Body of pancreas (tissue), 4 donors: ENCODE data around the gene GOLGA3. TPM values are rescaled to one million over a fixed set of nuclear protein-coding genes. Genes with fewer than 3 reads are reported as not detected.
"Not testable (repeated sequence)": the region's sequence is repeated elsewhere in the genome, so short reads cannot be mapped to it uniquely, and the experiment has no call there.

Source experiments
- ATAC-seq: fragments of 150-250 bp; one replicate; pipeline ENCODE4 v1.9.1; 2016
- DNase-seq, 4 donors: peaks; one replicate each; pipeline ENCODE4 v3.0.0-alpha.2; 2019
- H3K27ac ChIP-seq, 4 donors: fragments of 200-600 bp; sonication (generic); 1 replicate in 3 of 4; 2 replicates in 1 of 4; pipeline versions ENCODE4 v1.5.1 to v1.6.1; 2016 to 2019; ENCODE audit warnings: mild to moderate bottlenecking in 1 of 4, mixed read lengths in 1 of 4, moderate library complexity in 1 of 4
- H3K27me3 ChIP-seq, 2 donors: fragments of 200-600 bp; sonication (generic); one replicate each; pipeline ENCODE4 v1.6.0; 2016; ENCODE audit warnings: mild to moderate bottlenecking in 1 of 2
- H3K36me3 ChIP-seq, 2 donors: fragments of 200-600 bp; sonication (generic); replicated peaks in 1 of 2; 2 replicates each; pipeline ENCODE4 v1.5.1; 2016; ENCODE audit warnings: low read depth in 2 of 2; ENCODE audit not compliant: insufficient read depth in 1 of 2
- H3K4me1 ChIP-seq: fragments of 200-600 bp; sonication (generic); one replicate; pipeline ENCODE4 v1.6.0; 2016
- H3K4me3 ChIP-seq, 2 donors: fragments of 200-600 bp; sonication (generic); 1 replicate in 1 of 2; 2 replicates in 1 of 2; pipeline ENCODE4 v1.5.1; 2016 to 2019
- H3K9me3 ChIP-seq, 3 donors: fragments of 200-600 bp; sonication (generic); 1 replicate in 2 of 3; 2 replicates in 1 of 3; pipeline ENCODE4 v1.5.1; 2016
- CTCF ChIP-seq, 7 experiments: fragments of 450-650 bp in 4 of 7; fragments of 200-600 bp in 3 of 7; sonication (generic) in 3 of 7; IDR thresholded peaks; one replicate each; pipeline ENCODE4 v1.5.1; 2016 to 2019; ENCODE audit warnings: antibody characterized with exemption in 7 of 7
- POLR2A ChIP-seq, 3 donors: fragments of 450-650 bp; IDR thresholded peaks; one replicate each; pipeline ENCODE4 v1.6.1; 2016; ENCODE audit warnings: antibody characterized with exemption in 3 of 3, mild to moderate bottlenecking in 2 of 3
- WGBS, 2 donors: methylation state at CpG; one replicate each; pipeline ENCODE4 v1.1.5; 2017; 5-methylcytosine and 5-hydroxymethylcytosine counted together
- intact Hi-C: fragments of 100-400 bp; cut with DNase I; formaldehyde crosslinking; loops from one replicate; pipeline ENCODE4 v1.15.1; 2023
- total RNA-seq, 2 donors: library from RNA; depleted of rRNA; stranded (reverse); fragments of >200 nt; gene quantifications; one replicate each; pipeline ENCODE4 v1.1.0, GENCODE V29; 2016

Gene GOLGA3
- total RNA-seq, 2 donors from 2014 or later, result 57.3 to 98.6 TPM

- Histone ChIP-seq H3K36me3 (peaks cover 0 to 18% of the 10 kb centered on the region in 2 donors), H3K27me3 (no peaks in the 10 kb centered on the region), H3K9me3 (no peaks in the 10 kb centered on the region), H3K27ac (no peak overlapping the region), H3K4me3 (no peak overlapping the region), H3K4me1 (no peaks in the 10 kb centered on the region)
- no peak for ATAC-seq
- 84 to 87% methylated on average over 14 of the region's 14 CpGs for WGBS, 2 donors
- TF ChIP-seq CTCF (IDR thresholded peaks at IDR 0.05), result no peak
- no peak for TF ChIP-seq POLR2A (IDR thresholded peaks at IDR 0.05)
- intact Hi-C loops, result no loop called here
- no peak for DNase-seq
Measured at GRCh38 chr12:132839558-132840235, 11.0 kb upstream of the GOLGA3 start.

DNA sequence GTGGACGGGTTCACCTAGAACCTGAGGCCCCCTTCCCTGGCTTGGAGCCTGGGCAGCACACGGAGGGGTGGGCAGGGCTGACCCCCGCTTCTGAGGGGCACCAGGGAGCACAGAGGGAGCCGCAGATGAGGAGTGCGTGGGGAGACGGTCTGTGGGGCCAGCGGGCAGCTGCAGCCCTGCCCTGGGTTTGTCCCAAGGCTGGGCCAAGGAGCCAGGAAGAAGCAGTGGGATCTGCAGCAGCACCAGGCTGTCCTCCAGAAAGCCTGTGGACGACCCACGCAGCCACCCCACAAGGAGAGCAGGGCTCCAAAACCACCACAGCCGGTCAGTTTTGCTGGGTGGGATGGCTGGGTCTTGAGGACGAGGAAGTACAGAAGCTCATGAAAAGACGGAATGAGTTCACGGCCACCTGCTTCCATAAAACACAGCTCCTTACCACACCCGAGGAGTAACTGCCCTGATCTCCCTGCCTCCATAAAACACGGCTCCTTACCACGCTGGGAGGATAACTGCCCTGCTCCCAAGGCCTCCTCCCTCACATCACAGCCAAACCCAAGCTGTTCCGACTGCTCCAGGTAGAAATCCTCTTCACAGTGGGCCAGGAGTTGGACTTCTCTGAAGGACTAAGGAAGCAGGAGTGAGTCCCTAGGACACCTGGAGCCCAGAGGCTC lies 9.9 kb upstream of the GOLGA3 start:
- no peak for TF ChIP-seq POLR2A (IDR thresholded peaks at IDR 0.05)
- TF ChIP-seq CTCF (IDR thresholded peaks at IDR 0.05), result no peak
- 89 to 92% methylated on average over 10 to 17 of the region's 17 CpGs for WGBS, 2 donors
- ATAC-seq (no peak), DNase-seq (no peak)
- H3K27ac ChIP-seq, result no peak overlapping the region
- no peaks in the 10 kb centered on the region for H3K27me3 ChIP-seq
- H3K9me3 ChIP-seq, result no peaks in the 10 kb centered on the region
- H3K36me3 ChIP-seq, result peaks cover 0 to 15% of the 10 kb centered on the region in 2 donors
- intact Hi-C loops, result no loop called here
- H3K4me1 ChIP-seq, result no peaks in the 10 kb centered on the region
- no peak overlapping the region for H3K4me3 ChIP-seq

DNA sequence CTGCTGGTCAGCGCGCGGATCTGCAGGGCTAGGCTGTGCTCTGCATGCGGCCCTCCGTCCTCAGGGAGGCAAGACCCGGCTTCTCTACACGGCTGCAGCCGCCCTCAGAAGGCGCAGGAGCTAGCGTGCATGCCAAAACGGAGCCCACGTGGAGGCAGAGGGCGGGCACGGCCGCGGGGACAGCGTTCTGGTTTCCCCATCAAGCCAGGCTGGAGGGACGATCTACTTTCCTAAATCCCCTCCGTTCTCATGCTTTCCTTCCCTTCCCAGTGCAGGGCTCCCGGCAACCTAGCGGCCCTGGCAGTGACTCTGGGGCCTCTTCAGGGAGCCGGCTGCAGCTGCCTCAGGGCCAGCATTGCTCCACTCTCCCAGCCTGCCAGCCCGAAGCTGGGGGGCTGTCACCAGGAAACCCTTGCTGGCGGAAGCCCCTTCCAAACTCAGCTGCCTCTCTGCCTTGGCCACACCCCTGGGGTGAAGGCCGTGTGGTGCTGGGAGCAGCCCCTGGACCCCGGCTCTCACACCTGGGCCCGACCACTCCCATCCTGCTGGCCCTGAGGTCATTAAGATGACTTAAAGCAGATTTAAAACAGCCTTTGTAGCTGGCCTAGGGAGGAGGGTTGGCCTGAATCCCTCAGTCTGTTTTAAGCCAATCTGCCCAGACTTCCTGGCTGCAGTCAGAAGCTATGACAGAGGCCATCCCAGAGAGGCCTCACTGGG lies 9.2 kb upstream of the GOLGA3 start:
- H3K27me3 ChIP-seq, result no peaks in the 10 kb centered on the region
- ATAC-seq (no peak), DNase-seq (no peak)
- H3K4me1 ChIP-seq, result no peaks in the 10 kb centered on the region
- no peaks in the 10 kb centered on the region for H3K9me3 ChIP-seq
- TF ChIP-seq CTCF (IDR thresholded peaks at IDR 0.05), result no peak
- TF ChIP-seq POLR2A (IDR thresholded peaks at IDR 0.05), result no peak
- intact Hi-C loops, result no loop called here
- WGBS, 2 donors, result 82 to 84% methylated on average over 6 to 26 of the region's 27 CpGs
- no peak overlapping the region for H3K27ac ChIP-seq
- peaks cover 0 to 12% of the 10 kb centered on the region in 2 donors for H3K36me3 ChIP-seq
- H3K4me3 ChIP-seq, result no peak overlapping the region

GRCh38 chr12:132836795-132837331 lies 8.2 kb upstream of the GOLGA3 start:
- Histone ChIP-seq H3K36me3 (peaks cover 0 to 5% of the 10 kb centered on the region in 2 donors), H3K4me1 (no peaks in the 10 kb centered on the region), H3K4me3 (no peak overlapping the region), H3K27me3 (no peaks in the 10 kb centered on the region), H3K27ac (no peak overlapping the region), H3K9me3 (no peaks in the 10 kb centered on the region)
- TF ChIP-seq CTCF (IDR thresholded peaks at IDR 0.05), result no peak
- TF ChIP-seq POLR2A (IDR thresholded peaks at IDR 0.05), result no peak
- WGBS, 2 donors, result 69 to 88% methylated on average over 5 of the region's 5 CpGs
- ATAC-seq (no peak), DNase-seq (no peak)
- intact Hi-C loops, result no loop called here

- ATAC-seq, result not testable (repeated sequence)
- 89 to 100% methylated on average over 2 to 16 of the region's 30 CpGs for WGBS, 2 donors
Measured at GRCh38 chr12:132836230-132836629, 7.6 kb upstream of the GOLGA3 start.

More at GRCh38 chr12:132836230-132836629, 7.6 kb upstream of the GOLGA3 start:
- H3K4me1 ChIP-seq, intact Hi-C loops, H3K4me3 ChIP-seq, DNase-seq, H3K27me3 ChIP-seq, H3K27ac ChIP-seq, H3K9me3 ChIP-seq, H3K36me3 ChIP-seq: not testable (repeated sequence)
